ENCODE results near the gene RAI1.

Gene RAI1

DNA sequence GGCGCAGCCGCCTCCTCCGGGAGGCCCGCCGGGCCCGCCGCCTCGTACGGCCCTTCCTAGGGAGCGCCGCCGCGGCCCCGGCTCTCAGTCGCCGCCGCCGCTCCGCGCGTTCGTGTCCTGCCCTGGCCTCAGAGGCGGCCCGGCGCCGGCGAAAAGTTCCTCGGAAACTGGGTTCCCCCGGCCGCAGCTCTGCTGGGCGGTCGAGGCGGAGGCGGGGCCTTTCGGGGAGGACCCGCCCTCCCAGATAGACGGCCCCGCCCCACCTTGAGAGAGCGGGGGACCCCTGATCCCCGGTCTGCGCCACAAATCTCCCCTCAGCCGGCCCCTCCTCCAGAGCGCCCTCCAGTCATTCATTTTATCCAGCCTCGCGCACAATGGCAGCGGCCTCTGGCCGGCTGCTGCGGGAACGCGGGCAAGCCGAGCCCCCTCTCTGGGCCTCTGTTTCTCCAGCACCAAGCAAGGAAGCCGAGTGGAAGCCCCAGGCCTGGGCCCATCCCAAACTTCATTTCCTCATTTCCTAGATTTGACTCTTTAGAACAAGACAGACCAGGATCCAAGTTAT is 155.6 kb downstream of the RAI1 start, which contains the start of gene SREBF1:
Gene SREBF1, minus strand, starts transcription at position 169 of the 562 bp plus-strand sequence. CDS start 169 bp downstream, outside the sequence.
- ChIA-PET CTCF (interaction anchor here (0.9 to 3.6 kb wide), 5 partner anchors 16 to 197 kb away, joined by 3 to 17 read pairs (median 5); no protein-coding TSS in a partner anchor), POLR2A (interaction anchor here (0.9 to 4.2 kb wide), 17 partner anchors 10 to 251 kb away, joined by 3 to 181 read pairs (median 5); partner anchors contain the start of genes DRG2 and PEMT)
- Histone ChIP-seq H3K4me1 (ENCODE audit: control insufficient read depth, insufficient read depth, low read length) (peaks cover 34% of the 10 kb centered on the region), H3K27ac (ENCODE audit: extremely low read depth, low read depth, low read length) (peak within 1 kb of the TSS; percentile 99), H3K9me3 (ENCODE audit: control insufficient read depth, insufficient read depth, low read depth, low read length) (no peaks in the 10 kb centered on the region), H3K36me3 (ENCODE audit: control insufficient read depth in 2 of 2, insufficient read depth in 1 of 2, low read length in 2 of 2) (peaks cover 0 to under 1% of the 10 kb centered on the region in 2 experiments; a peak in 2 of 3 replicates), H3K4me3 (ENCODE audit: low read depth, low read length) (peak within 1 kb of the TSS; percentile 63)
- TF ChIP-seq KLF9 (tag by site-specific recombination; IDR thresholded peaks at IDR 0.05; ENCODE audit: low read depth): 0 out of 2 replicates have a peak, but pooled peaks have one; percentile 68
- peak; percentile 63 for TF ChIP-seq SP3 (tag by site-specific recombination; IDR thresholded peaks at IDR 0.05)
- TF ChIP-seq ZNF596 (tag by site-specific recombination; IDR thresholded peaks at IDR 0.05): 0 out of 2 replicates have a peak, but pooled peaks have one; percentile 1
- no peak for TF ChIP-seq BCL11A (tag by site-specific recombination; IDR thresholded peaks at IDR 0.05; ENCODE audit: low read depth)
- TF ChIP-seq ZSCAN30 (tag by site-specific recombination; IDR thresholded peaks at IDR 0.05): 0 out of 2 replicates have a peak, but pooled peaks have one; percentile 8
- TF ChIP-seq, protein P1, sequence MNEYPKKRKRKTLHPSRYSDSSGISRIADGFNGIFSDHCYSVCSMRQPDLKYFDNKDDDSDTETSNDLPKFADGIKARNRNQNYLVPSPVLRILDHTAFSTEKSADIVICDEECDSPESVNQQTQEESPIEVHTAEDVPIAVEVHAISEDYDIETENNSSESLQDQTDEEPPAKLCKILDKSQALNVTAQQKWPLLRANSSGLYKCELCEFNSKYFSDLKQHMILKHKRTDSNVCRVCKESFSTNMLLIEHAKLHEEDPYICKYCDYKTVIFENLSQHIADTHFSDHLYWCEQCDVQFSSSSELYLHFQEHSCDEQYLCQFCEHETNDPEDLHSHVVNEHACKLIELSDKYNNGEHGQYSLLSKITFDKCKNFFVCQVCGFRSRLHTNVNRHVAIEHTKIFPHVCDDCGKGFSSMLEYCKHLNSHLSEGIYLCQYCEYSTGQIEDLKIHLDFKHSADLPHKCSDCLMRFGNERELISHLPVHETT (tag by site-specific recombination; IDR thresholded peaks at IDR 0.05): no peak
- TF ChIP-seq SP2 (tag by site-specific recombination; IDR thresholded peaks at IDR 0.05): peak; percentile 57
- peak; percentile 96 for TF ChIP-seq ZNF24 (tag by site-specific recombination; IDR thresholded peaks at IDR 0.05)
- TF ChIP-seq ZNF521 (tag by site-specific recombination; IDR thresholded peaks at IDR 0.05): no peak
- peak; percentile 27; the same call in 1 of the 2 replicates for TF ChIP-seq KLF10 (tag by site-specific recombination; IDR thresholded peaks at IDR 0.05)
- peak; percentile 69 for TF ChIP-seq ZBTB26 (tag by site-specific recombination; optimal IDR thresholded peaks at IDR 0.05)
- TF ChIP-seq PATZ1 (tag by site-specific recombination; IDR thresholded peaks at IDR 0.05): peak; percentile 79
- 0 out of 2 replicates have a peak, but pooled peaks have one; percentile 34 for TF ChIP-seq ZNF335 (tag by site-specific recombination; conservative IDR thresholded peaks at IDR 0.05)

GRCh38 chr17:17837380-17837821 is 156.1 kb downstream of the RAI1 start:
- Histone ChIP-seq H3K27ac (ENCODE audit: extremely low read depth, low read depth, low read length) (peak overlapping the region; percentile 99), H3K4me3 (ENCODE audit: low read depth, low read length) (no peak overlapping the region), H3K36me3 (ENCODE audit: control insufficient read depth in 2 of 2, insufficient read depth in 1 of 2, low read length in 2 of 2) (no peaks in the 10 kb centered on the region; a peak in 1 of 3 replicates), H3K4me1 (ENCODE audit: control insufficient read depth, insufficient read depth, low read length) (peaks cover 34% of the 10 kb centered on the region), H3K9me3 (ENCODE audit: control insufficient read depth, insufficient read depth, low read depth, low read length) (no peaks in the 10 kb centered on the region)
- ChIA-PET POLR2A (interaction anchor here (0.8 to 4.2 kb wide), 8 partner anchors 14 to 148 kb away, joined by 3 to 181 read pairs (median 6); no protein-coding TSS in a partner anchor), CTCF (interaction anchor here (0.8 to 3.6 kb wide), 7 partner anchors 16 to 135 kb away, joined by 3 to 17 read pairs (median 4); partner anchors contain the start of genes DRC3 and TOM1L2)
- TF ChIP-seq, protein P2, sequence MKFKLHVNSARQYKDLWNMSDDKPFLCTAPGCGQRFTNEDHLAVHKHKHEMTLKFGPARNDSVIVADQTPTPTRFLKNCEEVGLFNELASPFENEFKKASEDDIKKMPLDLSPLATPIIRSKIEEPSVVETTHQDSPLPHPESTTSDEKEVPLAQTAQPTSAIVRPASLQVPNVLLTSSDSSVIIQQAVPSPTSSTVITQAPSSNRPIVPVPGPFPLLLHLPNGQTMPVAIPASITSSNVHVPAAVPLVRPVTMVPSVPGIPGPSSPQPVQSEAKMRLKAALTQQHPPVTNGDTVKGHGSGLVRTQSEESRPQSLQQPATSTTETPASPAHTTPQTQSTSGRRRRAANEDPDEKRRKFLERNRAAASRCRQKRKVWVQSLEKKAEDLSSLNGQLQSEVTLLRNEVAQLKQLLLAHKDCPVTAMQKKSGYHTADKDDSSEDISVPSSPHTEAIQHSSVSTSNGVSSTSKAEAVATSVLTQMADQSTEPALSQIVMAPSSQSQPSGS (tag by site-specific recombination; IDR thresholded peaks at IDR 0.05; ENCODE audit: low read depth): peak; percentile 51; the same call in 1 of the 2 replicates
- TF ChIP-seq ZNF341 (tag by site-specific recombination; IDR thresholded peaks at IDR 0.05; ENCODE audit: low read depth) (no peak), ZFP69B (tag by site-specific recombination; IDR thresholded peaks at IDR 0.05) (peak; percentile 95), ZNF629 (tag by site-specific recombination; IDR thresholded peaks at IDR 0.05) (peak; percentile 56; the same call in 1 of the 2 replicates), IKZF3 (tag by site-specific recombination; IDR thresholded peaks at IDR 0.05) (peak; percentile 67), ZNF777 (tag by site-specific recombination; IDR thresholded peaks at IDR 0.05; ENCODE audit: borderline replicate concordance) (no peak), ZNF335 (tag by site-specific recombination; conservative IDR thresholded peaks at IDR 0.05) (peak; percentile 21; the same call in 1 of the 2 replicates), PATZ1 (tag by site-specific recombination; IDR thresholded peaks at IDR 0.05) (peak; percentile 61; the same call in 1 of the 2 replicates), KLF16 (tag by site-specific recombination; IDR thresholded peaks at IDR 0.05) (no peak)
- TF ChIP-seq, protein P3, sequence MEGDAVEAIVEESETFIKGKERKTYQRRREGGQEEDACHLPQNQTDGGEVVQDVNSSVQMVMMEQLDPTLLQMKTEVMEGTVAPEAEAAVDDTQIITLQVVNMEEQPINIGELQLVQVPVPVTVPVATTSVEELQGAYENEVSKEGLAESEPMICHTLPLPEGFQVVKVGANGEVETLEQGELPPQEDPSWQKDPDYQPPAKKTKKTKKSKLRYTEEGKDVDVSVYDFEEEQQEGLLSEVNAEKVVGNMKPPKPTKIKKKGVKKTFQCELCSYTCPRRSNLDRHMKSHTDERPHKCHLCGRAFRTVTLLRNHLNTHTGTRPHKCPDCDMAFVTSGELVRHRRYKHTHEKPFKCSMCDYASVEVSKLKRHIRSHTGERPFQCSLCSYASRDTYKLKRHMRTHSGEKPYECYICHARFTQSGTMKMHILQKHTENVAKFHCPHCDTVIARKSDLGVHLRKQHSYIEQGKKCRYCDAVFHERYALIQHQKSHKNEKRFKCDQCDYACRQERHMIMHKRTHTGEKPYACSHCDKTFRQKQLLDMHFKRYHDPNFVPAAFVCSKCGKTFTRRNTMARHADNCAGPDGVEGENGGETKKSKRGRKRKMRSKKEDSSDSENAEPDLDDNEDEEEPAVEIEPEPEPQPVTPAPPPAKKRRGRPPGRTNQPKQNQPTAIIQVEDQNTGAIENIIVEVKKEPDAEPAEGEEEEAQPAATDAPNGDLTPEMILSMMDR (tag by site-specific recombination; IDR thresholded peaks at IDR 0.05): no peak

All from HEK293 (cell line).